ENCODE measurements around the gene OR2A25. TPM values are rescaled to one million over a fixed set of nuclear protein-coding genes. Genes with fewer than 3 reads are reported as not detected.

Gene OR2A25
- polyA plus RNA-seq, 1 donor from 2014 or later, result not detected

DNA sequence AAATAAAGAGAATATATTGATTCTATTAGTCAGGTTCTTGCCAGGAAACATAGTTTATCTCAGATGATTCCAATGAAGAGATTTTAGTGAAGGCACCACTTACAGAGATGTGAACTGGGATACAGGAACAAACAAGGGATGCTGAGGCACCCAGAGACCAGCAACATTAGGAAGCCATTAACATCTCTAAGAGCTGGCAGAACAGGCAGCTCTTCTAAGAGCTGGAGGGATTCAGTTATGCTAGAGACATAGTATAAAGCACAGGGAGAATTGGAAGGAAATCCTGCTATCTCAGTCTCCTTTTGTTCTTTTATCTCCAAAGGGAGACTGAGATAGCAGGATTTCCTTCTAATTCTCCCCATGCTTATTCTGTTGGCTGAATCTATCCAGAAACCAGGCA is 47.4 kb upstream of the OR2A25 start:
- no peaks in the 10 kb centered on the region for H3K79me2 ChIP-seq (replicated peaks; ENCODE audit: insufficient read depth, low read length)
- no peaks in the 10 kb centered on the region for H3F3A ChIP-seq (ENCODE audit: insufficient read depth, low read length, poor library complexity, severe bottlenecking)
- H3K27me3 ChIP-seq (ENCODE audit: insufficient read depth, low read depth, low read length), result no peaks in the 10 kb centered on the region
- no peak overlapping the region for H3K9ac ChIP-seq (ENCODE audit: low read length)
- H3K4me2 ChIP-seq (ENCODE audit: low read length), result no peak overlapping the region
- no peak overlapping the region for H3K27ac ChIP-seq (ENCODE audit: low read length)
- H3K9me2 ChIP-seq (ENCODE audit: insufficient read depth, low read length), result no peaks in the 10 kb centered on the region
- TF ChIP-seq EZH2 (IDR thresholded peaks at IDR 0.05; ENCODE audit: borderline replicate concordance, insufficient read depth, low read length, poor library complexity, severe bottlenecking) (no peak), POLR2AphosphoS5 (IDR thresholded peaks at IDR 0.05) (no peak), REST (IDR thresholded peaks at IDR 0.05; ENCODE audit: borderline replicate concordance) (no peak), CTCF (IDR thresholded peaks at IDR 0.05; ENCODE audit: poor library complexity, severe bottlenecking) (no peak), MXI1 (conservative IDR thresholded peaks at IDR 0.05; ENCODE audit: poor library complexity, severe bottlenecking) (no peak), EP300 (conservative IDR thresholded peaks at IDR 0.05; ENCODE audit: poor library complexity, severe bottlenecking) (no peak), RAD21 (conservative IDR thresholded peaks at IDR 0.05) (no peak)
- no peak overlapping the region for H2AFZ ChIP-seq (ENCODE audit: low read depth, low read length)
- H3K36me3 ChIP-seq (ENCODE audit: insufficient read depth, low read length), result no peaks in the 10 kb centered on the region
- H3K9me3 ChIP-seq (ENCODE audit: low read length), result no peaks in the 10 kb centered on the region
- H4K20me1 ChIP-seq (ENCODE audit: insufficient read depth), result no peaks in the 10 kb centered on the region
- no peak overlapping the region for H3K4me3 ChIP-seq (ENCODE audit: low read length)

GRCh38 chr7:144023171-144023827 is 46.3 kb upstream of the OR2A25 start:
- H3K9me2 ChIP-seq (ENCODE audit: insufficient read depth, low read length), result no peaks in the 10 kb centered on the region
- H3K4me3 ChIP-seq (ENCODE audit: low read length), result no peak overlapping the region
- no peaks in the 10 kb centered on the region for H3F3A ChIP-seq (ENCODE audit: insufficient read depth, low read length, poor library complexity, severe bottlenecking)
- TF ChIP-seq CTCF (IDR thresholded peaks at IDR 0.05; ENCODE audit: poor library complexity, severe bottlenecking) (no peak), REST (IDR thresholded peaks at IDR 0.05; ENCODE audit: borderline replicate concordance) (no peak), EZH2 (IDR thresholded peaks at IDR 0.05; ENCODE audit: borderline replicate concordance, insufficient read depth, low read length, poor library complexity, severe bottlenecking) (no peak), EP300 (conservative IDR thresholded peaks at IDR 0.05; ENCODE audit: poor library complexity, severe bottlenecking) (no peak), MXI1 (conservative IDR thresholded peaks at IDR 0.05; ENCODE audit: poor library complexity, severe bottlenecking) (no peak), RAD21 (conservative IDR thresholded peaks at IDR 0.05) (no peak), POLR2AphosphoS5 (IDR thresholded peaks at IDR 0.05) (no peak)
- H3K36me3 ChIP-seq (ENCODE audit: insufficient read depth, low read length), result no peaks in the 10 kb centered on the region
- no peaks in the 10 kb centered on the region for H3K9me3 ChIP-seq (ENCODE audit: low read length)
- no peaks in the 10 kb centered on the region for H3K79me2 ChIP-seq (replicated peaks; ENCODE audit: insufficient read depth, low read length)
- H3K4me2 ChIP-seq (ENCODE audit: low read length), result no peak overlapping the region
- no peak overlapping the region for H3K27ac ChIP-seq (ENCODE audit: low read length)
- no peak overlapping the region for H3K9ac ChIP-seq (ENCODE audit: low read length)
- no peak overlapping the region for H2AFZ ChIP-seq (ENCODE audit: low read depth, low read length)
- H4K20me1 ChIP-seq (ENCODE audit: insufficient read depth), result no peaks in the 10 kb centered on the region
- no peaks in the 10 kb centered on the region for H3K27me3 ChIP-seq (ENCODE audit: insufficient read depth, low read depth, low read length)

Measured in neural cell (in vitro differentiated cells).